Measurements from ENCODE around the gene IGF1R.

Gene IGF1R

DNA sequence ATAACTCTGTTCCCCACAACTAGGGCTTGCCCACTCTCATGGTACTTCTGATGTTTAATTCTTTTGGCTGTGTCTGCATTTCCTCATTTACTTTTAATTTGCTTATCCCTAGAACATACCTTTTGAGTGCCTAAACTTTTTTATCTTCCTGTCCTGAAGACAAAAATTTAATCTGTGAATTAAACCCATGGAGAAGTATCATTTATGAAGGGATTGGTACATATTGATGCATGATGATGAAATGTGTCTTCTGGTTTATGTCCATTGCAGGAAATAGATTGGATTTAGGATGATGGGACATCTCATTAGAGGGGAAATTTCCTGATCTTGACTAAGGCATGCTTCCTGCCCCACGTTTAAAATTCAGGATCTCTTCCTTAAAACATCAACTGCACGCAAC is 249.8 kb downstream of the IGF1R start:
- no peak for DNase-seq

DNA sequence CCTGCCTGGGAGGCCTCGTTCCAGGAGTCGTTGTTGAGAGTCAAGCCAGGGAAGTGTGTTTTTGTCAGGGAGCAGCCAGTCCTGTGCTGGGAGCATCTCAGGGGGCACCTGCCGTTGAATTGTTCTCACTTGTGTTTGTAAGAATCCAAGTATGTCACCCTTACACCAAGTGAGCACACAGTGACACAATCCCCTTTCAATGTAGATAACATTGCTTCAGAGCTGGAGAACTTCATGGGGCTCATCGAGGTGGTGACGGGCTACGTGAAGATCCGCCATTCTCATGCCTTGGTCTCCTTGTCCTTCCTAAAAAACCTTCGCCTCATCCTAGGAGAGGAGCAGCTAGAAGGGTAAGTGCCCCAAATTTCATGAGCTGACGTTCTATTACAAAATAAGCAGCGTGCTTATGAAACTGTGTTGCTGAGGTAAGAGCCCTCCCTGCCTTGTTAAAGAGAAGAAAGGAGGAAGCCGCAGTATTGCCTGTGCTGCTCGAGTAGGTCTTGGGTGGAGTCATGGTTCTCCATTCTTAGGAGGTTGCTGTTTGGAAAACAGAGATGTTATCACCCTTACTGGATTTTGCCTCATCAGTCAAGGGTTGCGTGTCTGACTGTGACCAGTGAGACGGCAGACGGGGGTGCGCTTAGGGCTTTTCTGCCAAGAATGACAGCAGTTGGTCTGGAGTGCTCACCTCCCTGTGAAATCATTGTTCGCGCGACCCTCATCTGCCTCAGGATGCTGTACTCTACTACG is 251.1 kb downstream of the IGF1R start:
- DNase-seq, result no peak

DNA sequence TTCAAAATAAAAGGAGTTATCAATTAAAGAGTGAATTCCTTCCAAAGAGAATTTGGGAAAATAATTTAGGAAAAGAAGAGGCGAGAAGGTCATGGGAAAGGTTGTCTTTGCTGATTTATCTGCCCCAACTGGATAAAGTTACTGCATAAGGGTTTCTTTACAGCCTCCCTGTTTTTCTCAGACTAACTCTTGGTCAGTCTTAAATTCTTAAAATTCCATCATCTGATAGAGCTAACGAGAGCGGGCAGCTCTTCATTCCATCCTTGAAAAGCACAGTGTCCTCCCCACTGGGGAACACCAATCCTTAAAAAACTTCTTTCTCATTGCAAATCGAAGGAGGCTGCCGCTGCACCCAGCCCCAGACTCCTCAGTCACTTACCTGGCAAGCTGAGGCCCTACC is 252.0 kb downstream of the IGF1R start:
- DNase-seq, result no peak

DNA sequence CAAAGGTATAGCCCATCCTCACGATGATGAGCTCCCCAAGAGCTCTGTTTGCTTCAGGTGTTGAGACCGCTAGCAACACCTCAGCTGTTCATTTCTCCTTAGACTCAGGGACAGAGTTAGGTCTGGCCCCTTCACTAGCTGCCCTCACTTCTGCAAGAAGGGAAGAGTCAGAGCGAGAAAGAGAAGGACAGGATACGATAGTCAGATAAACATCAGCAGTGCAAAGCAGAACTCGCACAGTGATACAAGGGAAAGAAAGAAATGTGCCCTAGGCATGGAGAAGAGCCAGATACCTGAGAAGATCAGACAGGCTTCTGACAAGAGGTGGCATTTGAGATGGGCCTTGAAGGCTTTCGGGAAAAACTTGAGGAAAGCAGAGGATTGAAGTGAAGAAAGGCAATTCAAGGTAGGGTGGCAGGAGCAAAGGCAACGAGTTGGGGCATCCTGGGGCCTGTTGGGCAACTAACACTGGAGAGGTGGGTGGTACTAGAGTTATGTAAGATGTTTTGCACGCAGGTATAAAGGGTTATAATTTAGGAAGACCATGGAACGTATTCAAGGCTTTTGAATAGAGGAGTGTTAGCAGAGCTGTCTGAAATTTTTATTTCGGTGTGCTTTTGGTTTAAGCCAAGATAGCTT is 253.2 kb downstream of the IGF1R start:
- no peak for DNase-seq

DNA sequence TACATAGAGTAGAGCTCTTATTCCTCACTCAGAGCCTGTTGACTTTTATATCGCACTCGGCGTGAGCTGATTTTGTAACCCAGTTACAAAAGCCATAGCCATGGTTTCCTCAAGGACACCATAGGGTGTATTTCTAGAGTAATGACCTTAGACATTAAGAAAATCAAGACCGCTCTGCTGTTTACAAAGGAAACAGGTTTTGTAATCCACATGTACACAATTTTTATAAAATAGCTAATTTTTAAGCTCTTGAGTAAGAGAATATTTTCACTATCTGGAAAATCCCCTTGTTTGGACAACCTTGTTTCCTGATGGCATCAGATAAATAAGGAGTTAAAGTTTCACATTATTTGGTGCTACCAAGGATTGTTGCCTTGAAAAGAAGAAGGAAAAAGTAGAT is 254.6 kb downstream of the IGF1R start:
- no peak for DNase-seq

DNA sequence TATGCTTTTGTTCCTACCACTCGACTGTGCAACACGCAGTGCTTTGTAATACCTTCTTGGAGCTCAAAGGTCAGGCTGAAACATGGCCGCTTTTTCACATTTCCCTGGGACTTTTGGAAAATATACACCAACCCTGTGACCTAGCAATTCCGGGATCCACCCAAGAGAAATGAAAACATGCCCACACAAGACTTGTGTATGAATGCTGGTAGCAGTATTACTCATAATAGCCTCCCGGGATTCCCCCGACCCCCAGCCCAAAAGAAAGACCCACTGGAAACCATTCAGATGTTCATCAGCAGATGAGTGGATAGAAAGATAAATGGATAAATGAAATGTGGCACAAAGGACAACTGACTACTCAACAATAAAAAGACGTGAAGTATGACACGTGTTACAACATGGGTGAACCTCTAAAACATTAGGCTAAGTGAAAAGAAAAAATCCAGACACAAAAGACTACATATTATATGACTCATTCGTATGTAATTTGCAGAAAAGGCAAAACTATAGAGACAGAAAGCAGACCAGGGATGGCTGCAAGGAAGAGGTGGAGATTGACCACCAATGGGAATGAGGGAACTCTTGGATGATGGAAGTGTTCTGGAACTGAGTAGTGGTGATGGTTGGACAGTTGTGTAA is 255.2 kb downstream of the IGF1R start:
- DNase-seq, result no peak

GRCh38 chr15:98904544-98904943 is 256.2 kb downstream of the IGF1R start:
- DNase-seq, result peak; percentile 18

- no peak for DNase-seq
These were observed 257.8 kb downstream of the IGF1R start for GRCh38 chr15:98905963-98906711.

DNA sequence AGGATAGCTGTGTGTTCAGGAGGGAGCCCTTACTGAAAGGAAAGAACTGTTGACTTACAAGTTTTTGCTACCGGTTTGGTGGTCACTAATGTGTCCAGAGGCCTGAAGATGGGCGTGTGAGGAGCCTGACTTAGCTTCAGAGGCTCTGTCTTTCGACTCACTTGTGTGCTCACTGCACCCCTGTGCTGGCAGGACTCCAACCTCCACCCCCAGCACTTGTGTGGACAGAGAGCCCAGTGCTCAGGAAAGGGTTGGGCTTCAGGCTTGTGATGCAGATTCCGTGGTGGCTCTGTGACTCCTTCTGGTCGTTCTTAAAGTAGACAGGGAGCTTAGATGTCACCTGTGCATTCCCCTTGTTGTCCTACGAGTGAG is 258.4 kb downstream of the IGF1R start:
- DNase-seq, result no peak

GRCh38 chr15:98907927-98908471 is 259.7 kb downstream of the IGF1R start:
- DNase-seq, result no peak

- no peak for DNase-seq
These were observed 261.9 kb downstream of the IGF1R start for GRCh38 chr15:98909968-98910885.

- DNase-seq, result no peak
These were observed 266.3 kb downstream of the IGF1R start for GRCh38 chr15:98914626-98915025.

DNA sequence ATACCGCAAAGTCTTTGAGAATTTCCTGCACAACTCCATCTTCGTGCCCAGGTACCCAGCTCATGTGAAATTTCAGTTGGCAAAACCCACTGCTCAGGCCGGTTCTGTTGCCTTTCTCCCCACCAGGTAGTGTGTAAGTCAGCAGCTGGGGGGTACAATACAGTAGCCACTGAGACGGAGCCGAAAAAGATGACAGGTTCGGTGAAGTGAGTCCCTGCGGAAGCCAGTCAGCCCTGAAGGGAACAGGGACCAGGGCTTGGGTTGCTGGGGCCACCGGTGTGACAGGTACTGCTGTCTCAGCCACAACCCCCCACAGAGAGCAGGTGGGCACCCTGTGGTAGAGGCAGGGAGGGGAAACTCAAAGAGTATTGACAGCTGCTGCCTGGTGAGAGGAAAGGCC is 268.5 kb downstream of the IGF1R start:
- no peak for DNase-seq

DNA sequence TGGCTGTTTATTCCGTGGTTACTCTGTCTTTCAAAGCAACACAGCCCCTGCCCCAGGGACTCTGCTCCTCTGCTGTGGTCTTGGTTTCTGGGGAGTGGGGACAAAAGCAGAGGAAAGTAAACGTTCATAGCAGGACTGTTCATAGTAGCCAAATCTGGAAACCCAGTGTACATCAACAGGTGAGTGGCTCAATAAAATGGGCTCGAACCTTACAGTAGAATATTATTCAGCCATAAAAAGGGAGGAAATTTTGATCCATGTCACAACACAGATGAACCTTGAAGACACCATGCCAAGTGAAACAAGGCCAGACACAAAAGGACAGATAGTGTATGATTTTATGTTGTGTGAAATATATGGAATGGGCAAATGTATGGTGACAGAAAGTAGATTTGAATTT is 269.1 kb downstream of the IGF1R start:
- DNase-seq, result no peak

DNA sequence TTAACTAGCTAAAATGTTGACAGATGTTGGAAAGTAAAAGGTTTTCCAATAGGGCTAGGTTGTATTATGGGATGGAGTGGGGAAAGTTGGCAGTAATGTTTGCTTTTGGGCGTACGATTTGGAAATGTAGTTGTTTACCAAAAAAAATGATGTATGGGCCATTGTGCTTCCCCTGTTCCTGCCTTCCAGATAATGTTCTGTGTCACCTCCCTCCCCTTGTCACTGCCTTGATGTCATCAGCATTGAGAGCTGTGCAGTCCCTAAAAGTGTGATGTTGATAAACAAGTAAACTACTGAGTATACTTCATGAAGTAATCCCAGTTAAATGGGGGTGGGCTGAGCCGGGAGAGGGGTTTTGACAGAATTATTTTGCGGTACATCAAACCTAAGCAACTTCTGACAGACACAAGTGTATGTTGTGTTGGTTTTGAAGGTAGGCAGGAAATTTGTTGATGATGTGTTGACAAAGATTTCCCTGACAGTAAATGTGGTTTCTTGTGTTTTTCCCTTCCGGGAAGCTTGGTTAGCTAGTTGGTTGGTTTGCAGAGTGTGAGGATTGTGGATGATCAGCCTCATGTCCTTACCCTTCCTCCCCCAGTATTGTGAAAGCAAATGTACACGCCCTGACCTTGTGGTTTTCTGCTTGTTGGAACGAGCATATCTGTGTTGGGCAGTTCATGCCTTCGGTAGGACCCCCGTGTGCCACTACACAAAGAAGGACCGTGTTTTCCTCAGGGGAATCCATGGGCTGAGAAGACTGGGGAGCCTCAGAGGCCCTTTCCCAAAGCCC is 271.9 kb downstream of the IGF1R start:
- DNase-seq, result no peak

GRCh38 chr15:98923171-98923570 is 274.8 kb downstream of the IGF1R start:
- no peak for DNase-seq

GRCh38 chr15:98923579-98923978 is 275.2 kb downstream of the IGF1R start:
- DNase-seq, result no peak

- no peak for DNase-seq
These were observed 276.2 kb downstream of the IGF1R start for GRCh38 chr15:98924401-98925049.

- DNase-seq, result no peak
These were observed 277.9 kb downstream of the IGF1R start for GRCh38 chr15:98926236-98926635.

GRCh38 chr15:98927022-98927421 is 278.7 kb downstream of the IGF1R start:
- no peak for DNase-seq

GRCh38 chr15:98927996-98928395 is 279.7 kb downstream of the IGF1R start:
- DNase-seq, result no peak

Measured in NCI-H1436 (cell line).